Vagina (tissue), 2 donors: ENCODE results near the gene SLX4IP.

ENCODE experiments used
- CTCF ChIP-seq, 3 experiments: fragments of 450-650 bp in 2 of 3; fragments of 200-600 bp in 1 of 3; sonication (generic) in 1 of 3; IDR thresholded peaks; one replicate each; pipeline ENCODE4 v1.5.1; 2017 to 2019; ENCODE audit warnings: antibody characterized with exemption in 3 of 3, mild to moderate bottlenecking in 2 of 3, moderate library complexity in 2 of 3
- POLR2A ChIP-seq, 2 donors: fragments of 450-650 bp; IDR thresholded peaks; one replicate each; pipeline ENCODE4 v1.6.1; 2017; ENCODE audit warnings: antibody characterized with exemption in 2 of 2, mild to moderate bottlenecking in 2 of 2, moderate library complexity in 2 of 2
- POLR2AphosphoS5 ChIP-seq, 2 donors: sonication (generic); formaldehyde crosslinking; IDR thresholded peaks; one replicate each; pipeline ENCODE4 v1.9.0; 2017; ENCODE audit warnings: antibody characterized with exemption in 2 of 2, mild to moderate bottlenecking in 2 of 2, low read depth in 1 of 2; ENCODE audit not compliant: insufficient read depth in 1 of 2

DNA sequence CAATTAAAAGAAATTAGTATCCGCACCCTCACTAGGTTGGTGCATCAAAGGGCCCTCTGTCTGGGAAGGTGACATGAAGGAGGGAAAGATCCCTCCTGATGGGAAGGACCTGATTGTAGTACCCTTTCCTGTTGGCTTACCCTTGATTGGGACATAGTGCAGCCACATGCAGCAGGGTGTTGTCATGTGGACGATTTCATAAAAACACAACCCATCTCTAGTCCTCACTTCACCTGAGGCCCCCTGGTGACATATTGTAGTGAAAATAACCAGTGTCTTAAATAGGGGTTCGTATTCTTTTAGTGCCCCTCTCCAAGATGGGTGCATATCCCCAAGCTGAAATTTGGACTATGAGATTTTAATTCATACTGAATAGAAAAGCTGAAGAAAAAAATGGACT, 97.3 kb downstream of the SLX4IP start:
- TF ChIP-seq CTCF (IDR thresholded peaks at IDR 0.05) (no peak), POLR2A (IDR thresholded peaks at IDR 0.05) (no peak), POLR2AphosphoS5 (IDR thresholded peaks at IDR 0.05; ENCODE audit: insufficient read depth in 1 of 2, low read depth in 1 of 2) (no peak)
